ENCODE data around the gene SLC22A5.

The SLC22A5 gene

DNA sequence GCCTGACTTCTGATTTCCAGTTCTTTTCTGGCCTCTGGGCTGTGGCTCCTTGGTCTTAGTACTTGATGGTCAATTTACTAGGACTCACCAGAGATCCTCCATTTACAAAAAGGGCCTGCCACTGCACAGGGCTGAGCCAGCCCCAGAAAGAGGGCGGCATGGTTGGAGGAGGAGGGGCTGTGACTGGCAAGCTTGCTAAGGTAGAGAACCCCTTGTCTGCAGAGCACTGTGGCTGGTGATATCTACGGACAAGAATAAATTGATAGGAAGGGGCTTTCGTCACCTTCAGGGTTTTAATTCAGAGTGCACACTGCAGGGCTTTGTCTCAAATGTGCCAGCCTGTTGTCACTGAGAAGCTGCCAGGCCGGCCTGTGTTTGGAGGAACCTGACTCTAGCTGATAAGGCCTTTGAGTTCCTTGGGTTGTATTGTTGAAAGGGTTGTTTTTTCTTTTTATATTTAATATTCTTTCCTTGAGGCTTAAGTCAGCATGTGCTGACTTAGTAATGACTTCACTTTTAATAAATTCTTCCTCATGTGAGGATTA lies 15.1 kb downstream of the SLC22A5 start:
- no peaks in the 10 kb centered on the region for H3K9me3 ChIP-seq (ENCODE audit: control insufficient read depth, insufficient read depth, low read depth, low read length)
- H3K36me3 ChIP-seq (ENCODE audit: control insufficient read depth in 2 of 2, insufficient read depth in 1 of 2, low read length in 2 of 2), result peaks cover 0 to 57% of the 10 kb centered on the region in 2 experiments; a peak in 1 of 3 replicates
- no peaks in the 10 kb centered on the region for H3K4me1 ChIP-seq (ENCODE audit: control insufficient read depth, insufficient read depth, low read length)
- TF ChIP-seq ZNF146 (tag by site-specific recombination; IDR thresholded peaks at IDR 0.05) (no peak), ZNF16 (tag by site-specific recombination; IDR thresholded peaks at IDR 0.05; ENCODE audit: low read depth) (no peak), ZNF701 (tag by site-specific recombination; IDR thresholded peaks at IDR 0.05) (no peak), ZNF211 (tag by site-specific recombination; IDR thresholded peaks at IDR 0.05; ENCODE audit: low read depth) (no peak), ZNF658 (tag by site-specific recombination; IDR thresholded peaks at IDR 0.05) (no peak), ZNF157 (tag by site-specific recombination; IDR thresholded peaks at IDR 0.05) (no peak), ZNF776 (tag by site-specific recombination; IDR thresholded peaks at IDR 0.05; ENCODE audit: borderline replicate concordance) (no peak), SALL2 (tag by site-specific recombination; IDR thresholded peaks at IDR 0.05; ENCODE audit: borderline replicate concordance) (no peak), ZXDB (tag by site-specific recombination; IDR thresholded peaks at IDR 0.05) (no peak), ZBTB1 (tag by site-specific recombination; IDR thresholded peaks at IDR 0.05) (no peak), KLF16 (tag by site-specific recombination; IDR thresholded peaks at IDR 0.05) (no peak), ZSCAN16 (tag by site-specific recombination; IDR thresholded peaks at IDR 0.05) (no peak)
- TF ChIP-seq, protein P1, sequence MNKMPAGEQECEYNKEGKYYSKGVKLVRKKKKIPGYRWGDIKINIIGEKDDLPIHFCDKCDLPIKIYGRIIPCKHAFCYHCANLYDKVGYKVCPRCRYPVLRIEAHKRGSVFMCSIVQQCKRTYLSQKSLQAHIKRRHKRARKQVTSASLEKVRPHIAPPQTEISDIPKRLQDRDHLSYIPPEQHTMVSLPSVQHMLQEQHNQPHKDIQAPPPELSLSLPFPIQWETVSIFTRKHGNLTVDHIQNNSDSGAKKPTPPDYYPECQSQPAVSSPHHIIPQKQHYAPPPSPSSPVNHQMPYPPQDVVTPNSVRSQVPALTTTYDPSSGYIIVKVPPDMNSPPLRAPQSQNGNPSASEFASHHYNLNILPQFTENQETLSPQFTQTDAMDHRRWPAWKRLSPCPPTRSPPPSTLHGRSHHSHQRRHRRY (tag by site-specific recombination; IDR thresholded peaks at IDR 0.05), result no peak
- TF ChIP-seq, protein P2, sequence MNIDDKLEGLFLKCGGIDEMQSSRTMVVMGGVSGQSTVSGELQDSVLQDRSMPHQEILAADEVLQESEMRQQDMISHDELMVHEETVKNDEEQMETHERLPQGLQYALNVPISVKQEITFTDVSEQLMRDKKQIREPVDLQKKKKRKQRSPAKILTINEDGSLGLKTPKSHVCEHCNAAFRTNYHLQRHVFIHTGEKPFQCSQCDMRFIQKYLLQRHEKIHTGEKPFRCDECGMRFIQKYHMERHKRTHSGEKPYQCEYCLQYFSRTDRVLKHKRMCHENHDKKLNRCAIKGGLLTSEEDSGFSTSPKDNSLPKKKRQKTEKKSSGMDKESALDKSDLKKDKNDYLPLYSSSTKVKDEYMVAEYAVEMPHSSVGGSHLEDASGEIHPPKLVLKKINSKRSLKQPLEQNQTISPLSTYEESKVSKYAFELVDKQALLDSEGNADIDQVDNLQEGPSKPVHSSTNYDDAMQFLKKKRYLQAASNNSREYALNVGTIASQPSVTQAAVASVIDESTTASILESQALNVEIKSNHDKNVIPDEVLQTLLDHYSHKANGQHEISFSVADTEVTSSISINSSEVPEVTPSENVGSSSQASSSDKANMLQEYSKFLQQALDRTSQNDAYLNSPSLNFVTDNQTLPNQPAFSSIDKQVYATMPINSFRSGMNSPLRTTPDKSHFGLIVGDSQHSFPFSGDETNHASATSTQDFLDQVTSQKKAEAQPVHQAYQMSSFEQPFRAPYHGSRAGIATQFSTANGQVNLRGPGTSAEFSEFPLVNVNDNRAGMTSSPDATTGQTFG (tag by site-specific recombination; IDR thresholded peaks at IDR 0.05; ENCODE audit: borderline replicate concordance), result no peak
- TF ChIP-seq, protein P3, sequence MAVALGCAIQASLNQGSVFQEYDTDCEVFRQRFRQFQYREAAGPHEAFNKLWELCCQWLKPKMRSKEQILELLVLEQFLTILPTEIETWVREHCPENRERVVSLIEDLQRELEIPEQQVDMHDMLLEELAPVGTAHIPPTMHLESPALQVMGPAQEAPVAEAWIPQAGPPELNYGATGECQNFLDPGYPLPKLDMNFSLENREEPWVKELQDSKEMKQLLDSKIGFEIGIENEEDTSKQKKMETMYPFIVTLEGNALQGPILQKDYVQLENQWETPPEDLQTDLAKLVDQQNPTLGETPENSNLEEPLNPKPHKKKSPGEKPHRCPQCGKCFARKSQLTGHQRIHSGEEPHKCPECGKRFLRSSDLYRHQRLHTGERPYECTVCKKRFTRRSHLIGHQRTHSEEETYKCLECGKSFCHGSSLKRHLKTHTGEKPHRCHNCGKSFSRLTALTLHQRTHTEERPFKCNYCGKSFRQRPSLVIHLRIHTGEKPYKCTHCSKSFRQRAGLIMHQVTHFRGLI (tag by site-specific recombination; IDR thresholded peaks at IDR 0.05), result no peak
- no peak overlapping the region for H3K27ac ChIP-seq (ENCODE audit: extremely low read depth, low read depth, low read length)
- ChIA-PET CTCF (interaction anchor here (0.6 to 7.6 kb wide), 5 partner anchors 26 to 147 kb away, joined by 3 to 140 read pairs (median 7); no protein-coding TSS in a partner anchor), POLR2A (no interaction called here)
- H3K4me3 ChIP-seq (ENCODE audit: low read depth, low read length), result no peak overlapping the region

DNA sequence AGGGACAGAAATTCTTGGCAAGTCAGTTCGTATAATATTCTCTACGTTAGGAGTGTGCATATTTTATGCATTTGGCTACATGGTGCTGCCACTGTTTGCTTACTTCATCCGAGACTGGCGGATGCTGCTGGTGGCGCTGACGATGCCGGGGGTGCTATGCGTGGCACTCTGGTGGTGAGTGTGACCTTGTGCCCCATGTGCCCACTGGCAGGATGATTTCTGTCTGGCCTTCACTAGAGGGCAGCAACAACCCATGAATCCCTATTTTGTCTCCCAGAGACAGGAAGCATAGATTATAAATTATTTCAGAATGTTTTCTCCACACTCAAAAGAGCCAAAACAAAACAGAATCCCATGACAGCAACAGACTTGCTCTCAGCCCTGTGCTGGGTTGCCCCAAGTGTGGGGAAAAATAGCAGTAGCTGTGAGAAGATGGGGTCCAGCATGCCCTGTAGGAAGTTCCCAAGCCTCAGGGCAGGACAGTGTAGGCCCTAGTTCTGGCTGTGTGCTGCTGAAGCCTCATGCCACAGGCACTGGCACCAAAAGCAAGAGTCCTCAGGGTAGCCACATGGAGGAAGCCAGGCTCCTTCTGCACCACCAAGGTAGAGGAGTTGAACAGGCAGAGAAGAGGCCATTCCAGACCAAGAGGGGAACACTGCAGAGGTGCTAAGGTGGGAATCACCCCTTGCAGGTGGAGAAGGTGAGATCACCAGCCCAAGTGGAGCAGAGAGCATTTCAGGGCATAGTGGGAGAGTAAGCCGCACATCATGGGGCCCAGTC lies 16.0 kb downstream of the SLC22A5 start:
- Histone ChIP-seq H3K27ac (ENCODE audit: extremely low read depth, low read depth, low read length) (no peak overlapping the region), H3K4me1 (ENCODE audit: control insufficient read depth, insufficient read depth, low read length) (no peaks in the 10 kb centered on the region), H3K36me3 (ENCODE audit: control insufficient read depth in 2 of 2, insufficient read depth in 1 of 2, low read length in 2 of 2) (peaks cover 0 to 59% of the 10 kb centered on the region in 2 experiments; a peak in 1 of 3 replicates), H3K9me3 (ENCODE audit: control insufficient read depth, insufficient read depth, low read depth, low read length) (no peaks in the 10 kb centered on the region), H3K4me3 (ENCODE audit: low read depth, low read length) (no peak overlapping the region)
- CTCF ChIA-PET, result interaction anchor here (0.9 to 7.6 kb wide), 14 partner anchors 10 to 150 kb away, joined by 3 to 140 read pairs (median 5); no protein-coding TSS in a partner anchor
- TF ChIP-seq ZNF341 (tag by site-specific recombination; IDR thresholded peaks at IDR 0.05; ENCODE audit: low read depth) (no peak), ZNF654 (tag by site-specific recombination; IDR thresholded peaks at IDR 0.05; ENCODE audit: low read depth) (peak; percentile 48), ZBTB21 (tag by site-specific recombination; IDR thresholded peaks at IDR 0.05) (no peak)
- TF ChIP-seq, protein P4, sequence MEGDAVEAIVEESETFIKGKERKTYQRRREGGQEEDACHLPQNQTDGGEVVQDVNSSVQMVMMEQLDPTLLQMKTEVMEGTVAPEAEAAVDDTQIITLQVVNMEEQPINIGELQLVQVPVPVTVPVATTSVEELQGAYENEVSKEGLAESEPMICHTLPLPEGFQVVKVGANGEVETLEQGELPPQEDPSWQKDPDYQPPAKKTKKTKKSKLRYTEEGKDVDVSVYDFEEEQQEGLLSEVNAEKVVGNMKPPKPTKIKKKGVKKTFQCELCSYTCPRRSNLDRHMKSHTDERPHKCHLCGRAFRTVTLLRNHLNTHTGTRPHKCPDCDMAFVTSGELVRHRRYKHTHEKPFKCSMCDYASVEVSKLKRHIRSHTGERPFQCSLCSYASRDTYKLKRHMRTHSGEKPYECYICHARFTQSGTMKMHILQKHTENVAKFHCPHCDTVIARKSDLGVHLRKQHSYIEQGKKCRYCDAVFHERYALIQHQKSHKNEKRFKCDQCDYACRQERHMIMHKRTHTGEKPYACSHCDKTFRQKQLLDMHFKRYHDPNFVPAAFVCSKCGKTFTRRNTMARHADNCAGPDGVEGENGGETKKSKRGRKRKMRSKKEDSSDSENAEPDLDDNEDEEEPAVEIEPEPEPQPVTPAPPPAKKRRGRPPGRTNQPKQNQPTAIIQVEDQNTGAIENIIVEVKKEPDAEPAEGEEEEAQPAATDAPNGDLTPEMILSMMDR (tag by site-specific recombination; IDR thresholded peaks at IDR 0.05), result peak; percentile 67
- TF ChIP-seq, protein P5, sequence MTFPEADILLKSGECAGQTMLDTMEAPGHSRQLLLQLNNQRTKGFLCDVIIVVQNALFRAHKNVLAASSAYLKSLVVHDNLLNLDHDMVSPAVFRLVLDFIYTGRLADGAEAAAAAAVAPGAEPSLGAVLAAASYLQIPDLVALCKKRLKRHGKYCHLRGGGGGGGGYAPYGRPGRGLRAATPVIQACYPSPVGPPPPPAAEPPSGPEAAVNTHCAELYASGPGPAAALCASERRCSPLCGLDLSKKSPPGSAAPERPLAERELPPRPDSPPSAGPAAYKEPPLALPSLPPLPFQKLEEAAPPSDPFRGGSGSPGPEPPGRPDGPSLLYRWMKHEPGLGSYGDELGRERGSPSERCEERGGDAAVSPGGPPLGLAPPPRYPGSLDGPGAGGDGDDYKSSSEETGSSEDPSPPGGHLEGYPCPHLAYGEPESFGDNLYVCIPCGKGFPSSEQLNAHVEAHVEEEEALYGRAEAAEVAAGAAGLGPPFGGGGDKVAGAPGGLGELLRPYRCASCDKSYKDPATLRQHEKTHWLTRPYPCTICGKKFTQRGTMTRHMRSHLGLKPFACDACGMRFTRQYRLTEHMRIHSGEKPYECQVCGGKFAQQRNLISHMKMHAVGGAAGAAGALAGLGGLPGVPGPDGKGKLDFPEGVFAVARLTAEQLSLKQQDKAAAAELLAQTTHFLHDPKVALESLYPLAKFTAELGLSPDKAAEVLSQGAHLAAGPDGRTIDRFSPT (tag by site-specific recombination; IDR thresholded peaks at IDR 0.05), result peak; percentile 68
- TF ChIP-seq, protein P6, sequence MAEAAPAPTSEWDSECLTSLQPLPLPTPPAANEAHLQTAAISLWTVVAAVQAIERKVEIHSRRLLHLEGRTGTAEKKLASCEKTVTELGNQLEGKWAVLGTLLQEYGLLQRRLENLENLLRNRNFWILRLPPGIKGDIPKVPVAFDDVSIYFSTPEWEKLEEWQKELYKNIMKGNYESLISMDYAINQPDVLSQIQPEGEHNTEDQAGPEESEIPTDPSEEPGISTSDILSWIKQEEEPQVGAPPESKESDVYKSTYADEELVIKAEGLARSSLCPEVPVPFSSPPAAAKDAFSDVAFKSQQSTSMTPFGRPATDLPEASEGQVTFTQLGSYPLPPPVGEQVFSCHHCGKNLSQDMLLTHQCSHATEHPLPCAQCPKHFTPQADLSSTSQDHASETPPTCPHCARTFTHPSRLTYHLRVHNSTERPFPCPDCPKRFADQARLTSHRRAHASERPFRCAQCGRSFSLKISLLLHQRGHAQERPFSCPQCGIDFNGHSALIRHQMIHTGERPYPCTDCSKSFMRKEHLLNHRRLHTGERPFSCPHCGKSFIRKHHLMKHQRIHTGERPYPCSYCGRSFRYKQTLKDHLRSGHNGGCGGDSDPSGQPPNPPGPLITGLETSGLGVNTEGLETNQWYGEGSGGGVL (tag by site-specific recombination; IDR thresholded peaks at IDR 0.05), result no peak
- POLR2A ChIA-PET, result no interaction called here

All from HEK293 (cell line).